ENCODE data around the gene TYW1.
"Not testable (repeated sequence)": the region's sequence is repeated elsewhere in the genome, so short reads cannot be mapped to it uniquely, and the experiment has no call there.

Gene TYW1

DNA sequence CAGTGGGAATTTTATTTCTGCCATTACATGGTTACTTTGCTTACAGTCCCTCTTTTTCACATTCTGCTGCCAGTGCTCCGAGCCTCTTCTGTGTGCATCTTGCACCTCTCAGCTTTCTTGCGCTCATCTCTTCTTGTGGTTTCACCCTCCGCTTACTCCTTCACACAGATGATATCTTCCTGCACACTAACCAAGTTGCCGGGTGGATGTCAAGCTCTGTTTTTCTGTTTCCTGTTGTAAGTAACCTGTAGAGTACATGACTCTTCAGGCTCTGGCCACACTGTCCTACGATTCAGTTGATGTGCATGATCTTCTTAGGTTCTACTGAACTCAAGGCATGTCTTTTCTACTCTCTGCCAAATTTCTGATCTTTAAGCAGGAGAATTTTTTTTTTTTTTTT is 166.7 kb downstream of the TYW1 start:
- H3K4me3 ChIP-seq (ENCODE audit: low read depth, low read length); DNase-seq (ENCODE audit: low read depth): not testable (repeated sequence)

DNA sequence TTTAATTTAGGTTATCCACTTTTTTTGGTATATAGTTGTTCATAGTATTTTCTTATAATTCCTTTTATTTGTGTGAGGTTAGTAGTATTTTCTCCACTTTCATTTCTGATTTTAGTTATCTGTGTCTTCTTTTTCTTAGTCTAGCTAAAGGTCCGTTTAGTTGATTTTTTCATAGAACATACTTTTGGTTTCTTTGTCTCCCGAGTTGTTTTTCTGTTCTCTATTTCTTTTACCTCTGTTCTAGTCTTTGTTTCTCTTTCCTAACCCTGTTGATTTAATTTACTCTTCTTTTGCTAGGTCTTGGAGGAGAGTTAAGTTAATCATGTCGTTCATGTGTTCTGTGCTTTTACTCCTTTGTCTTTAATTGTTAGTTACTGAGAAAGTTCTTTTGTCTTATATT is 174.5 kb downstream of the TYW1 start:
- DNase-seq (ENCODE audit: low read depth); H3K4me3 ChIP-seq (ENCODE audit: low read depth, low read length): not testable (repeated sequence)

DNA sequence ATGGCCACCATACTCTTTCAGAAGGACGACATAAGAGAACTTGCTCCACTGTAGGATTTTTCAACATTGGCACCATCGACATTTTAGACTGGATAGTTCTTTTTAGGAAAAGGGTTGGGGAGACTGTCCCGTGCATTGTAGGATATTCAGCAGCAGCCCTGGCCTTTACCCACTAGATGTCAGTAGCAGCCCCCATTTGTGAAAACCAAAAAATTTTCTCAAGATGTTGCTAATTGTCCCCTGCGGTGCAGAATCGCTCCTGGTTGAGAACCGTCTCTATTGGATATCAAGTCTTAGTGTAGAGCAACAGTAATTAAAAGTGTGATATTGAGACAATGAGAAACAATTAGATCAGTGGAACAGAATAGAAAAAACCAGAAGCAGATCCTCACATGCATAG is 180.1 kb downstream of the TYW1 start:
- not testable (repeated sequence) for H3K4me3 ChIP-seq (ENCODE audit: low read depth, low read length); DNase-seq (ENCODE audit: low read depth)

DNA sequence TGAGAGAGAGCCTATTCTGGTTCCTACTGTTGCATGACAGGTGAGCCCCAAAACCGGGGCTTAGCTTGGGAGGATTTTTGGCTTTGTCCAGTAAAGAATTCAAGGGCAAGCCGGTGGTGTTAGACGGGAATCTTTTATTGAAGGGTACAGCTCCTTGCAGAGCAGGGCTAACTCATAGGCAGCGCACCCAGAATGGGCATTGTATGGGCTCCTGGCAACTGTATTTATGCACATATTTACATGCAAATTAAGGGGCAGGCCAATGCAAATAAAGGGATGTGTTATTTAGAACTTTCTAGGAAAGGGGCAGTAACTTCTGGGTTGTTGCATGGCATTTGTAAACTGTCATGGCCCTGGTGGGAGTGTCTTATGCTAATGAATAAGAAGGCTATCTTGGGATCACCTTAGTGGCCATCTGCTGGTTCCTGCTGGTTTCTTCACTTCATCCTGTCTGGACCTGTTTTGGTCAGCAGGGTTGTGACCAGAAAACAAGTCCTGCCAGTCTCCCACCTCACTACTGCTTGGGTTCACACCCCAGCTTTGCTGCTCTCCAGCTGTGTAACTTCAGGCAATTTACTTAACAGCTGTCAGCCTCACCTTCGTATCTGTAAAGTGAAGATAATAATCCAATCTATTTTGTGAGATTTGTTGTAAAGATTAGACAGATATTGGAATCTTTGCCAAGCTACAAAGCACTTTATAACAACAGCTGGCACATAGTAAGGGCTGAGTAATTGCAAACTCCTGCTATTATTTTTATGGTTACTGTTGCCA is 182.5 kb downstream of the TYW1 start:
- DNase-seq (ENCODE audit: low read depth): peak; percentile 83
- not testable (repeated sequence) for H3K4me3 ChIP-seq (ENCODE audit: low read depth, low read length)

- not testable (repeated sequence) for DNase-seq (ENCODE audit: low read depth); H3K4me3 ChIP-seq (ENCODE audit: low read depth, low read length)
Measured at GRCh38 chr7:67182956-67183750, 186.5 kb downstream of the TYW1 start.

- DNase-seq (ENCODE audit: low read depth); H3K4me3 ChIP-seq (ENCODE audit: low read depth, low read length): not testable (repeated sequence)
Measured at GRCh38 chr7:67184912-67185659, 188.5 kb downstream of the TYW1 start.

DNA sequence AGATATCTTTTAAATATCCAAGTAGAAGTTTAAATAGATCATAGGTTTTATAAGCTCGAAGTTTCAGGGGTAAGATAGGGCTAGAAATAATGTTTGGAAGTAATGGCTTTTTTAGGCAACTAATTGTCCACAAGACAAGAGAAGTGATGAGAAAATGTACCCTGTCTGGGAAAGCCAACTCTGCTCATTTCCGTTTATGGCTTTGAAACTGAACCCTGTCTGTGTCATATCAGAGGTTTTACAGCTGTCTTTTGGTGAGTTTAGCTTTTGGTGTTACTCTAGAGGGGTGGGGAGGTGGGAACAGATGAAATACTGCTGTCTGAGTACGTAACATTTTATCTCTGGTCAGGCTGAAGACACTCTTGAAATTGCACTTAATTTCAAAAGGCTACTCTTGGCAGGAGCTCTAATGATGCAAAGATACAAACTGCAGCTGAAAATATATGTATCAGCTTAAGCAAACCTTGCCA is 189.1 kb downstream of the TYW1 start:
- not testable (repeated sequence) for H3K4me3 ChIP-seq (ENCODE audit: low read depth, low read length); DNase-seq (ENCODE audit: low read depth)

- not testable (repeated sequence) for H3K4me3 ChIP-seq (ENCODE audit: low read depth, low read length); DNase-seq (ENCODE audit: low read depth)
Measured at GRCh38 chr7:67189160-67189559, 192.5 kb downstream of the TYW1 start.

GRCh38 chr7:67189801-67190465 is 193.3 kb downstream of the TYW1 start:
- H3K4me3 ChIP-seq (ENCODE audit: low read depth, low read length); DNase-seq (ENCODE audit: low read depth): not testable (repeated sequence)

DNA sequence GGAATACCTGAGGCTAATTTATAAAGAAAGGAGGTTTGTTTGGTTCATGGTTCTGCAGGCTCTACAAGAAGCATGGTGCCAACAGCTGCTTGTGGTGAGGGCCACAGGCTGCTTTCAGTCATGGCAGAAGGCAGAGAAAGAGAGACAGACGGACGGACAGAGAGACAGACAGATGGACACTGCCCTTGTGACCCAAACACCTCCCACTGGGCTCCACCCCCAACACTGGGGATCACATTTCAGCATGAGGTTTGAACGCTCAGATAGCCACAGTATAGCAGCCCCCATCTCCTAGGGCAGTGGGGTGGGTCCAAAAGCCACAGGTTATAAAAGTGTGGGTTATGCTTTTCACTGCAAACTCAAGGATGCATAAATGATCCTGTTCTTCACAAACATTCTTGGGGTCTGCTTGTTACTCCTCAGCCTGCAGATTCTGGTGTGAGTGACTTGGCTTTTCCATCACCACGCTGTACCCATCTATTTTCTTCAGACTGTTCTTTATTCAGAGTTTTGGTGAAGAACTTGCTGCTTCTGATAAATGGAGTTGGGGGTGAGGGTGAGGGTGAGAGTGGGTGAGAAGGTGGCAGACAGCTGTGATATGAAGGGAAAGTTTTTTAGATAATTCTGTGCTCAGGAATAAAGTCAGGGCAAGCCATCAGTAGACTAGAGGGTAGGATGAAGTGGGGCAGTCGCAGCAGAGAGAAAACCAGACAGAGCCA is 194.5 kb downstream of the TYW1 start:
- not testable (repeated sequence) for H3K4me3 ChIP-seq (ENCODE audit: low read depth, low read length); DNase-seq (ENCODE audit: low read depth)

GRCh38 chr7:67192123-67192702 is 195.6 kb downstream of the TYW1 start:
- not testable (repeated sequence) for DNase-seq (ENCODE audit: low read depth); H3K4me3 ChIP-seq (ENCODE audit: low read depth, low read length)

DNA sequence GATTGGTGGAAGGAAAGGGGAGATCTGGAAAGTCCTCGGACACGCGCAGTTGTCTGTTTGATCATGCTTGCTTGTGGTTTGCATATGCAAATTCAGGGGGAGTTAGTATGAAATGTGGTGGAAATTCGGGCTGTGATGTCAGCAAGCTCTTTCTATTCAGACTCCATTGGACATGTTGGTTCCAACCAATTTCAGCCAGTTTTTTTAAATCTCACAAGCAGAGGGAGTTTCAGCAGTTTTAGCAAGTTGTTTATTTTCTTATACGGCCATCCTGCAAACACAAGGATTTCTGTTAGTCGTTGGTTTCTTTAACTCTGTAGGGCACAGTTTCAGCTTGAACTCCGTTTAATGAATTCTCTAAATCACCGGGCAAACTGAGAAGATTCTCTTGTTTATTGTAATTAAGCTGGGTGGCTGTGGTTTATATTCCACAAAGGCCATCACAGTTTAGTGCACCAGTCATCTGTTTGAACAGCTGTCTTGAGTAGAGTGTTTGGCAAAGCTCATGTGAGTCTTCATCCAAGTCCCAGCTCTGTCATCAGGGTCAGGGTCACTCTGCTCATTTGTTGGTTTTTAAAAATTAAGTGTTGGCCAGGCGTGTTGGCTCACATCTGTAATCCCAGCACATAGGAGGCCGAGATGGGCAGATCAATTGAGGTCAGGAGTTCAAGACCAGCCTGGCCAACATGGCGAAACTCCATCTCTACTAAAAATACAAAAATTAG is 196.4 kb downstream of the TYW1 start:
- not testable (repeated sequence) for H3K4me3 ChIP-seq (ENCODE audit: low read depth, low read length)
- peak; percentile 81 for DNase-seq (ENCODE audit: low read depth)

- not testable (repeated sequence) for H3K4me3 ChIP-seq (ENCODE audit: low read depth, low read length); DNase-seq (ENCODE audit: low read depth)
Measured at GRCh38 chr7:67196176-67196575, 199.5 kb downstream of the TYW1 start.

- DNase-seq (ENCODE audit: low read depth); H3K4me3 ChIP-seq (ENCODE audit: low read depth, low read length): not testable (repeated sequence)
Measured at GRCh38 chr7:67198865-67199526, 202.4 kb downstream of the TYW1 start.

DNA sequence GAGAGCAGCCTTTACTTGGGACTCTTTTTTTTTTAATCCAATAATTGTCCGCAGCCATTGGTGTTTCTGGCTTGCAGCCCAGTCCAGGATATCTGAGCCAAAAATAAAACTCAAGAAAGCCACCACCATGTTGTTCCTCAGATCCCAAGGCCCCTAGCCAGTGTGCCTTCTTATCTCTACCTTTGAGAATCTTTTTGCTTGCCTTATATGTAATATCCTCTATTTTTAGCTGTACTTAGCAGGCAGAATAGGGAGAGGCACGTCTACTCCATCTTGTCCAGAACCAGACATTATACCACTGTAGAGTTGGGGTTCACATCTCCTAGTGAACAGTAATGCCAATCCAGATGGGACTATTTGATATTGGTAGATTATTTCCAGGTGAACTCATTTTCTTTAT is 209.1 kb downstream of the TYW1 start:
- not testable (repeated sequence) for DNase-seq (ENCODE audit: low read depth); H3K4me3 ChIP-seq (ENCODE audit: low read depth, low read length)
